GM12875 (cell line): ENCODE results near the gene C2orf68.
"Not testable (repeated sequence)": the region's sequence is repeated elsewhere in the genome, so short reads cannot be mapped to it uniquely, and the experiment has no call there.

Experiments
- H3K4me3 ChIP-seq: one replicate; pipeline ENCODE4 v1.5.1; 2011; ENCODE audit warnings: low read depth, low read length, control low read depth
- CTCF ChIP-seq: IDR thresholded peaks from 2 replicates; pipeline ENCODE4 v1.5.1; 2011; ENCODE audit warnings: low read depth, mild to moderate bottlenecking, control low read depth, inconsistent platforms, low read length, moderate library complexity, borderline replicate concordance; ENCODE audit not compliant: insufficient read depth

C2orf68 gene

GRCh38 chr2:85611217-85611704, 605 bp downstream of the C2orf68 start:
- peak overlapping the region; percentile 75 for H3K4me3 ChIP-seq
- TF ChIP-seq CTCF: no peak

- H3K4me3 ChIP-seq: no peak overlapping the region
- TF ChIP-seq CTCF: no peak
These were observed 4.3 kb downstream of the C2orf68 start for GRCh38 chr2:85607268-85608215.

- no peak overlapping the region for H3K4me3 ChIP-seq
- TF ChIP-seq CTCF: no peak
These were observed 5.8 kb downstream of the C2orf68 start for GRCh38 chr2:85606116-85606455.

GRCh38 chr2:85605406-85606115, 6.3 kb downstream of the C2orf68 start:
- TF ChIP-seq CTCF: no peak
- H3K4me3 ChIP-seq: no peak overlapping the region

GRCh38 chr2:85604568-85605339, 7.1 kb downstream of the C2orf68 start:
- TF ChIP-seq CTCF: no peak

GRCh38 chr2:85604133-85604444, 7.8 kb downstream of the C2orf68 start:
- not testable (repeated sequence) for H3K4me3 ChIP-seq

More at GRCh38 chr2:85604568-85605339, 7.1 kb downstream of the C2orf68 start:
- H3K4me3 ChIP-seq: no peak overlapping the region
